ENCODE measurements around the gene STAB1.

DNA sequence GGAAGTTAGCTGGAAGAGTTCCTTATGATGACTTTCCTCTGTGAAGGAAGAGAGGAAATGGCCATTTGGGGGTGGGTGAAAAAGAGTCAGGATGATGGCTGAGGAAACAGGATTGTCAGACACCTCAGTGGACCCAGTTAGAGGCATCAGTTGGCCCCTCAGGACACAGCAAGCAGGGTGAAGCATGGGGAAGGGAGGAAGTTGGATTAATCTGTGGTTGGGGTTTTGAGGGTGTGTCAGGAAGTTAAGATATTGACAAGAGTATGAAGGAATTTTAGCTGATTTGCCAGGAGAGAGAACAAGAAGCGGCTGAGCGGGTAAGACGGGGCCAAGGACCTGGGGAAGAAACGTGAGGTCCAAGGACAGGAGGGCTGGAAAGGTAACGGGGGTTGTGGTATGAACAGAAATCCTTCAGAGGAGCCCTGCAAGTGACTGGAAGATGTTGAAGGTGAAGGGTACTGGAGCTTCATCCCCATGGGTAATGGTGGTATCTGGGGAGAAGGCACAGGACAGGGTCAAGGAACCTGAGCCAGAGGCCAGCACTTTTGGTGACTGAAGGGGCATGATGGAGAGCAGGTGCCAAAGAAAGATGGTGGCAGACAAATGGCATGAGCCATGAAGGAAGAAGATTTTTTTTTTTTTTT is 44.0 kb downstream of the STAB1 start:
- TF ChIP-seq CTCF (IDR thresholded peaks at IDR 0.05; ENCODE audit: poor library complexity) (no peak), EZH2phosphoT487 (IDR thresholded peaks at IDR 0.05; ENCODE audit: low read depth, severe bottlenecking, unreplicated experiment) (no peak), EZH2 (IDR thresholded peaks at IDR 0.05; ENCODE audit: borderline replicate concordance) (no peak)
